A549 treated with Mapracorat at 1 μM for 4 hours (cell line): ENCODE data around the gene PGK1. TPM values are rescaled to one million over a fixed set of nuclear protein-coding genes. Genes with fewer than 3 reads are reported as not detected.

Source experiments
- total RNA-seq: library from RNA; stranded (reverse); fragments of 200-300 nt; extraction: Qiagen RNA extraction; gene quantifications from 5 replicates; pipeline ENCODE4 v1.2.3, GENCODE V29; 2022

The PGK1 gene
- total RNA-seq: 577 to 626 TPM (median 603 TPM) in 5 replicates

GRCh38 chrX:78103623-78104446 is at the start of gene PGK1:
Gene PGK1, plus strand, starts transcription at chrX:78104248. Its CDS starts 93 bp downstream, at chrX:78104341.

GRCh38 chrX:78139160-78140123 is 35.4 kb downstream of the PGK1 start, which contains the start of gene TAF9B:
Gene TAF9B, minus strand, starts transcription at chrX:78139650. Its CDS starts 39 bp downstream, at chrX:78139611.

Other genes with a start within 250 kb of the PGK1 start
- gene MAGT1, start 208.8 kb upstream of the PGK1 start, total RNA-seq: 34.3 to 41.6 TPM (median 40.8 TPM) in 5 replicates
- gene COX7B, start 204.8 kb upstream of the PGK1 start, total RNA-seq: 541 to 712 TPM (median 591 TPM) in 5 replicates
- 2.8 to 4.0 TPM (median 3.5 TPM) in 5 replicates for gene ATP7A, start 193.6 kb upstream of the PGK1 start, total RNA-seq
- 0.25 to 0.52 TPM (median 0.36 TPM) in 4 of 5 replicates, not detected in the other for gene PGAM4, start 134.6 kb upstream of the PGK1 start, total RNA-seq
- 11.2 to 12.4 TPM (median 11.7 TPM) in 5 replicates for gene TAF9B, start 35.4 kb downstream of the PGK1 start, total RNA-seq
- not detected in 5 replicates for gene CYSLTR1, start 223.4 kb downstream of the PGK1 start, total RNA-seq